SK-N-SH (cell line): ENCODE measurements around the gene FRAS1. TPM values are rescaled to one million over a fixed set of nuclear protein-coding genes. Genes with fewer than 3 reads are reported as not detected.

Source experiments
- CTCF ChIA-PET: fragments of 300-600, 350-600 bp; formaldehyde crosslinking; extraction: SDS; loops from one replicate; lab custom pipeline; 2021; lab: Yijun Ruan, JAX
- POLR2A ChIA-PET: fragments of 350-600 bp; sonication (Branson Sonifier 250); formaldehyde crosslinking; extraction: SDS; loops from one replicate; lab custom pipeline; 2020; ENCODE audit warnings: antibody characterized with exemption, inconsistent platforms; lab: Yijun Ruan, JAX
- DNase-seq: peaks from one replicate; pipeline ENCODE4 v3.0.0; 2012
- H2AFZ ChIP-seq: fragments of 200-600 bp; sonication (generic); 2 replicates; pipeline ENCODE4 v1.8.1; 2016; ENCODE audit warnings: antibody characterized with exemption, mild to moderate bottlenecking, low read depth
- H3F3A ChIP-seq: fragments of 200-600 bp; sonication (generic); replicated peaks from 2 replicates; pipeline ENCODE3; 2016; ENCODE audit warnings: antibody characterized with exemption, mild to moderate bottlenecking; ENCODE audit not compliant: insufficient read depth
- H3K27ac ChIP-seq, 2 experiments: fragments of 200-500 bp in 1 of 2; fragments of 200-600 bp in 1 of 2; sonication (Bioruptor generic) in 1 of 2; sonication (generic), shearing (Covaris generic) in 1 of 2; 2 replicates each; pipeline versions ENCODE4 v1.5.1 to v1.6.1; 2014 to 2016; ENCODE audit warnings: low read depth in 2 of 2, inconsistent platforms in 1 of 2, low read length in 1 of 2, mild to moderate bottlenecking in 1 of 2, mixed read lengths in 1 of 2
- H3K27me3 ChIP-seq: fragments of 200-600 bp; sonication (generic), shearing (Covaris generic); 2 replicates; pipeline ENCODE4 v1.6.1; 2016; ENCODE audit warnings: mixed run types; ENCODE audit not compliant: insufficient read depth
- H3K36me3 ChIP-seq, 2 experiments: fragments of 200-500 bp in 1 of 2; fragments of 200-600 bp in 1 of 2; sonication (Bioruptor generic) in 1 of 2; sonication (generic) in 1 of 2; replicated peaks in 1 of 2; 2 replicates each; pipeline versions ENCODE3 to v1.5.1; 2014 to 2016; ENCODE audit warnings: low read length in 1 of 2, mild to moderate bottlenecking in 1 of 2; ENCODE audit not compliant: insufficient read depth in 2 of 2, control insufficient read depth in 1 of 2
- H3K4me1 ChIP-seq, 2 experiments: fragments of 200-500 bp in 1 of 2; fragments of 200-600 bp in 1 of 2; sonication (Bioruptor generic) in 1 of 2; sonication (generic), shearing (Covaris generic) in 1 of 2; 2 replicates each; pipeline versions ENCODE4 v1.5.1 to v1.6.1; 2014 to 2016; ENCODE audit warnings: low read depth in 1 of 2, low read length in 1 of 2, mixed run types in 1 of 2; ENCODE audit not compliant: insufficient read depth in 2 of 2, control insufficient read depth in 1 of 2
- H3K4me2 ChIP-seq: fragments of 200-600 bp; sonication (generic), shearing (Covaris generic); 2 replicates; pipeline ENCODE4 v1.6.1; 2017; ENCODE audit warnings: mixed run types
- H3K4me3 ChIP-seq, 2 experiments: fragments of 200-500 bp in 1 of 2; fragments of 200-600 bp in 1 of 2; sonication (Bioruptor generic) in 1 of 2; sonication (generic), shearing (Covaris generic) in 1 of 2; 2 replicates each; pipeline versions ENCODE4 v1.5.1 to v1.8.1; 2014 to 2016; ENCODE audit warnings: low read depth in 2 of 2, inconsistent platforms in 1 of 2, low read length in 1 of 2, mild to moderate bottlenecking in 1 of 2, mixed read lengths in 1 of 2, moderate library complexity in 1 of 2
- H3K79me2 ChIP-seq: fragments of 200-600 bp; sonication (generic); 2 replicates; pipeline ENCODE4 v1.8.1; 2017; ENCODE audit warnings: mild to moderate bottlenecking; ENCODE audit not compliant: insufficient read depth
- H3K9ac ChIP-seq: fragments of 200-600 bp; sonication (generic); 2 replicates; pipeline ENCODE4 v1.6.1; 2017; ENCODE audit warnings: mixed run types
- H3K9me2 ChIP-seq: fragments of 200-600 bp; sonication (generic); 2 replicates; pipeline ENCODE4 v1.6.1; 2017; ENCODE audit warnings: mixed run types
- H3K9me3 ChIP-seq: fragments of 200-600 bp; sonication (generic); 2 replicates; pipeline ENCODE4 v1.6.1; 2017; ENCODE audit warnings: mixed run types, mild to moderate bottlenecking, moderate library complexity
- H4K20me1 ChIP-seq: fragments of 200-600 bp; sonication (generic); 2 replicates; pipeline ENCODE4 v1.6.1; 2017; ENCODE audit warnings: mild to moderate bottlenecking, mixed run types; ENCODE audit not compliant: insufficient read depth
- CTCF ChIP-seq: fragments of 200-600 bp; sonication (generic); IDR thresholded peaks from 2 replicates; pipeline ENCODE4 v1.6.1; 2017; ENCODE audit warnings: antibody characterized with exemption, mild to moderate bottlenecking, moderate library complexity
- EP300 ChIP-seq, 2 experiments: IDR thresholded peaks; 2 replicates each; pipeline versions ENCODE4 v1.4.0 to v1.6.1; 2012; ENCODE audit warnings: borderline replicate concordance in 1 of 2, low read depth in 1 of 2, low read length in 1 of 2
- FOSL2 ChIP-seq: IDR thresholded peaks from 2 replicates; pipeline ENCODE4 v1.4.0; 2012; ENCODE audit warnings: low read depth, mild to moderate bottlenecking, moderate library complexity, borderline replicate concordance
- FOXJ3 ChIP-seq: sonication (generic); formaldehyde crosslinking; IDR thresholded peaks from 2 replicates; pipeline ENCODE4 v1.5.1; 2020; ENCODE audit warnings: mild to moderate bottlenecking, missing genetic modification reagents
- IRF3 ChIP-seq: fragments of 150-350 bp; IDR thresholded peaks from 2 replicates; pipeline ENCODE4 v1.6.1; 2016; ENCODE audit warnings: mild to moderate bottlenecking, low read depth, low read length
- JUND ChIP-seq: IDR thresholded peaks from 2 replicates; pipeline ENCODE4 v1.4.0; 2012
- MAX ChIP-seq: IDR thresholded peaks from 2 replicates; pipeline ENCODE4 v1.4.0; 2012; ENCODE audit warnings: low read depth
- MEF2A ChIP-seq: IDR thresholded peaks from 2 replicates; pipeline ENCODE4 v1.4.0; 2012; ENCODE audit warnings: low read depth, borderline replicate concordance
- MXI1 ChIP-seq: IDR thresholded peaks from 2 replicates; pipeline ENCODE4 v1.6.1; 2012; ENCODE audit warnings: mild to moderate bottlenecking, low read depth, low read length, improper control_type of control experiment
- PBX3 ChIP-seq: IDR thresholded peaks from 2 replicates; pipeline ENCODE4; 2012
- POLR2AphosphoS5 ChIP-seq: IDR thresholded peaks from 2 replicates; pipeline ENCODE4 v1.6.1; 2012; ENCODE audit warnings: low read depth, low read length
- RCOR1 ChIP-seq: fragments of 150-350 bp; IDR thresholded peaks from 2 replicates; pipeline ENCODE4 v1.6.1; 2017; ENCODE audit warnings: antibody characterized with exemption, low read length
- RFX5 ChIP-seq: IDR thresholded peaks from 2 replicates; pipeline ENCODE4 v1.6.1; 2012; ENCODE audit warnings: mild to moderate bottlenecking, improper control_type of control experiment, low read length
- RXRA ChIP-seq: IDR thresholded peaks from 2 replicates; pipeline ENCODE4 v1.4.0; 2012; ENCODE audit warnings: low read depth, mild to moderate bottlenecking, borderline replicate concordance
- SMC3 ChIP-seq: IDR thresholded peaks from 2 replicates; pipeline ENCODE4 v1.6.1; 2012; ENCODE audit warnings: low read depth, low read length, improper control_type of control experiment
- TAF1 ChIP-seq: IDR thresholded peaks from 2 replicates; pipeline ENCODE4 v1.6.1; 2012; ENCODE audit warnings: low read depth, mild to moderate bottlenecking, low read length, moderate library complexity, borderline replicate concordance
- TEAD4 ChIP-seq: IDR thresholded peaks from 2 replicates; pipeline ENCODE4 v1.4.0; 2012; ENCODE audit warnings: mild to moderate bottlenecking, borderline replicate concordance; ENCODE audit not compliant: insufficient read depth
- YY1 ChIP-seq: IDR thresholded peaks from 2 replicates; pipeline ENCODE4 v1.4.0; 2012; ENCODE audit warnings: low read depth, mild to moderate bottlenecking
- ZBTB33 ChIP-seq: IDR thresholded peaks from 2 replicates; pipeline ENCODE4 v1.4.0; 2012; ENCODE audit warnings: low read depth, borderline replicate concordance
- WGBS: methylation state at CpG from one replicate; pipeline ENCODE4 v1.1.6; 2017; ENCODE audit warnings: low lambda C conversion rate; 5-methylcytosine and 5-hydroxymethylcytosine counted together
- polyA plus RNA-seq, 3 experiments: library from polyadenylated mRNA; depleted of rRNA; stranded (reverse); fragments of >200 nt; gene quantifications; 2 replicates each; pipeline ENCODE4 v1.2.3, GENCODE V29; 2012

Gene FRAS1
- polyA plus RNA-seq, 1 of the 3 experiments (the other 2 are of a cell fraction), result 8.3 TPM

GRCh38 chr4:78171482-78171881, 114.4 kb downstream of the FRAS1 start:
- TF ChIP-seq FOSL2 (no peak), TAF1 (no peak), ZBTB33 (no peak), RCOR1 (no peak), IRF3 (no peak), MXI1 (no peak), MAX (no peak), RFX5 (no peak), POLR2AphosphoS5 (no peak), TEAD4 (no peak), SMC3 (no peak), PBX3 (no peak)
- POLR2A ChIA-PET, result no interaction called here
- Histone ChIP-seq H3K9me2 (no peaks in the 10 kb centered on the region), H3K79me2 (no peaks in the 10 kb centered on the region), H3K9ac (no peak overlapping the region), H3K27ac (no peak overlapping the region), H3K36me3 (no peaks in the 10 kb centered on the region), H4K20me1 (no peaks in the 10 kb centered on the region), H3K4me3 (no peak overlapping the region), H3K4me2 (no peak overlapping the region), H3K9me3 (no peaks in the 10 kb centered on the region), H3K27me3 (no peaks in the 10 kb centered on the region), H3F3A (no peaks in the 10 kb centered on the region), H3K4me1 (peaks cover 0 to 2% of the 10 kb centered on the region in 2 experiments; a peak in 1 of 4 replicates), H2AFZ (no peak overlapping the region)
- WGBS, result 92% methylated on average over 6 of the region's 6 CpGs
- CTCF ChIA-PET, result no interaction called here
- DNase-seq, result no peak

- H3K9ac ChIP-seq, result no peak overlapping the region
- no peak overlapping the region for H2AFZ ChIP-seq
- H3K9me2 ChIP-seq, result no peaks in the 10 kb centered on the region
- H3K4me3 ChIP-seq, result no peak overlapping the region
- H3K4me2 ChIP-seq, result no peak overlapping the region
- H3K27ac ChIP-seq, result no peak overlapping the region
- H4K20me1 ChIP-seq, result no peaks in the 10 kb centered on the region
- CTCF ChIA-PET, result no interaction called here
- no peaks in the 10 kb centered on the region for H3K9me3 ChIP-seq
- TF ChIP-seq SMC3, result no peak
- TF ChIP-seq MEF2A, result no peak
- TF ChIP-seq JUND, result no peak
- TF ChIP-seq EP300 (IDR thresholded peaks at IDR 0.05; ENCODE audit: borderline replicate concordance in 1 of 2, low read depth in 1 of 2, low read length in 1 of 2), result no peak
- TF ChIP-seq FOXJ3 (CRISPR knock-in tag), result no peak
- no peak for TF ChIP-seq MXI1
- TF ChIP-seq RXRA, result no peak
- TF ChIP-seq CTCF, result no peak
- no peak for TF ChIP-seq YY1
- TF ChIP-seq, all 33 proteins: peak for 0
- Histone ChIP-seq H3K36me3 (no peaks in the 10 kb centered on the region), H3K27me3 (no peaks in the 10 kb centered on the region), H3F3A (no peaks in the 10 kb centered on the region), H3K79me2 (no peaks in the 10 kb centered on the region), H3K4me1 (peaks cover 0 to 4% of the 10 kb centered on the region in 2 experiments; a peak in 1 of 4 replicates)
- WGBS, result 87% methylated on average over 5 of the region's 5 CpGs
- no peak for DNase-seq
- POLR2A ChIA-PET, result no interaction called here
Measured at GRCh38 chr4:78174891-78175290, 117.8 kb downstream of the FRAS1 start.
